Right renal pelvis (tissue), 4 donors: ENCODE measurements around the gene SLAIN2. TPM values are rescaled to one million over a fixed set of nuclear protein-coding genes. Genes with fewer than 3 reads are reported as not detected.

Experiments
- DNase-seq, 4 donors: peaks; one replicate each; pipeline ENCODE4 v3.0.0-alpha.2; 2013; ENCODE audit warnings: low read depth in 4 of 4, low spot score in 3 of 4, missing footprints in 1 of 4
- polyA plus RNA-seq, 4 donors: library from polyadenylated mRNA; unstranded; fragments of 120-200 nt; gene quantifications; one replicate each; pipeline ENCODE4 v1.2.1, GENCODE V29; 2013; ENCODE audit not compliant: insufficient read length in 4 of 4

SLAIN2 gene
- polyA plus RNA-seq, 4 donors: 57.4 to 74.9 (median 72.8) TPM

DNA sequence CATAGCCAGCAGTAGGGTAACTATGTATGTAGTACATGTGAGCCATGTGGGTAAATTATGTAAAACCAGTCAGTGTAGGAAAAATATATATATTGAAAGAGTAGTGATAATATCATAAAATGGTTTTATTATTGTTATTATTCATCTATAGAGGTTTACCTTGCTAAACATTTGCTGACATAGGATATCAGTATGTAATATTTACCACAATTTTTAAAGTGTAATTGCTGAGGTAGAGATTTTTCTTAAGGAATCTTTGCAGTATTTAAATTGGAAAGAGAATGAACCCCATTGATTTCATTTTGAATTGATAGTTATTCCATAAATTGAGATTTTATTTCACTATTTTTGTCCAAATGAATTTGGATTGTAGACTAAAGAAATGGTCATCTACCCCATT, 27.1 kb downstream of the SLAIN2 start:
- no peak for DNase-seq

DNA sequence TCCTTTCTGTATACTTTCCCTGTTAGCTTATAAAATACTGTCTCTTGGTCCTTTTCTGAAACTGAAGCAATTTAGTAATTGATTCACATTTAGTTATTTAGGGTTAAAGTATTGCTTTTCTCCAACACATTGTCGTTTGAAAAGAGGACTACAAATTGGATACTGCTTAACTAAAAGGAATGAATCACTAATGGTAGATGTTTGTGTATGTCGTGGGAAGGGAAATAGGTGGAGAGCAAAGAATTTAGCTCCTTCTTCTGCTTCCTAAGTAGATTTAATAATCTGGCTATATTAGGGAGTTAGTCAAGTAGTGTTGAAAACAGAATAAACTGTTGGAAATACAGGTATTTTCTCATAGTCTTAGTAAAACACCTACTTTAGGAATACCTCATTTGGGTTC, 27.9 kb downstream of the SLAIN2 start:
- DNase-seq: no peak

DNA sequence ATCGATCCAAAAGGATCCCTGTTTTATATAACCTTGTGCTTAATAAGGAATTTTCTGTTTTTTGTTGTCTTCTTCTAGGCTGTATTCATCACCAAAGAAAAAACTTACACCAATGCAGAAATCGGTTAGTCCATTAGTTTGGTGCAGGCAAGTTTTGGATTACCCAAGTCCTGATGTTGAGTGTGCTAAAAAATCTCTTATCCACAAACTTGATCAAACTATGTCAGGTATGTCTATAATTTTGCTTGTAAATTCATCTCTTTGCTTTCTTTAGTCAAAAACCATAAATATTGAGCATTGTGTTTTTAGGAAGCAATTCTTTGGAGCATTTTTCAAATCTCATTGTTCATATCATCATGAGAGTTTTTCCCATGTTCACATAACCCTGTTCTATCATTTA, 28.4 kb downstream of the SLAIN2 start:
- DNase-seq: no peak

DNA sequence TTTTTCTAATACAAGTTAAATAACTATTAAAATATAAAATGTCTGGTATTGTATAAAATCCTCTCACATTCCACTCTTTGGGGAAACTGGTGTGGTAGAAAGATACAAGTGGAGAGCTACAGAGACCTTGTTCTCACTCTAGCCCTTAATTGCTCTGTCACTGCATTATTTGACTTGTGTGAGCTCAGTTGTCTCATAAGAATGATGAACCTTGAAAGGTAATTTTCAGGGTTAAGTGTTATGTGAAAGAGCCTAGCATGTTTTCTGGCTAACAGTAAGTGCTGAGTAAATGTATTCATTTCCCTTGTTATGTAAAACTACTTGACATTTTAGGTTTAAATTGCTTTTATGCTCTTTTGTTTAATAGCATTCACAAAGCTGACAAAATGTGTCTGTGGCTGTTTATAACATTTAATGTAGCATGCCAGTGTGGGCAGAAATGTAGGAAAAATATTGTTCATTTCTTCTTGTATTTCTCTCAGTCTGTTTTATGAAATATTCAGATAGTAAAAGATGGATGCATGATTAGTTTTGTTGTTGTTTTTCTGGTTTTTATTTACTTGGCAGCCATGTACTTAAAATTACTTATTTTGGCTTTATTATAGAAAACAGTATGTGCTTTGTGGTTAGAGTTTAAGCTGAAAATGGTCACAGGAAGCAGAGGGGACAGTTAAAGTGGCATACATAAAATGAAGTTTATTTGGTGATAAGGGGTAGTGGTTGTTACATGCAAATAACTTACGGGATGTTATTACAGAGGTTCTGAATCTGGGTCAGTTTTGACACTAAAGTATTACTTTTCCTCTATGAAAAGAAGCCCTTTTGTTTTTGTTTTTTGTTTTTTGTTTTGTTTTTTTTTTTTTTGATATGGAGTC, 29.2 kb downstream of the SLAIN2 start:
- DNase-seq: no peak

DNA sequence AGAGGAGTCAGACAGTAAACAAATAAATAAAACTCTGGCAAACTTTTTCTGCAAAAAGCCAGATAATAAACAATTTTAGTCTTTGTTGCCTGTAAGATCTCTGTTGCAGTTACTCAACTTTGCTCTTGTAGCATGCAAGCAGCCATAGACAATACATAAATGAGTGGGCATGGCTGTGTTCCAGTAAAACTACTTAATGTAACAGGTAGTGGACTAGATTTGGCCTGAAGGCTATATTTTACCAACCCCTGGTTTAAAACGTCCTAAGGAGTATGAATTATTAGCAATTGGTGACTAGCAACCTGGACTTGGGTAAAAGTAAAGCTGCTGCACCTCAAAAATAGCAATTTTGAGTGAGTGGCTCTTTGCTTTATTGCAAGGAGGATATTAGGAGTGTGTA, 30.9 kb downstream of the SLAIN2 start:
- DNase-seq: no peak

DNA sequence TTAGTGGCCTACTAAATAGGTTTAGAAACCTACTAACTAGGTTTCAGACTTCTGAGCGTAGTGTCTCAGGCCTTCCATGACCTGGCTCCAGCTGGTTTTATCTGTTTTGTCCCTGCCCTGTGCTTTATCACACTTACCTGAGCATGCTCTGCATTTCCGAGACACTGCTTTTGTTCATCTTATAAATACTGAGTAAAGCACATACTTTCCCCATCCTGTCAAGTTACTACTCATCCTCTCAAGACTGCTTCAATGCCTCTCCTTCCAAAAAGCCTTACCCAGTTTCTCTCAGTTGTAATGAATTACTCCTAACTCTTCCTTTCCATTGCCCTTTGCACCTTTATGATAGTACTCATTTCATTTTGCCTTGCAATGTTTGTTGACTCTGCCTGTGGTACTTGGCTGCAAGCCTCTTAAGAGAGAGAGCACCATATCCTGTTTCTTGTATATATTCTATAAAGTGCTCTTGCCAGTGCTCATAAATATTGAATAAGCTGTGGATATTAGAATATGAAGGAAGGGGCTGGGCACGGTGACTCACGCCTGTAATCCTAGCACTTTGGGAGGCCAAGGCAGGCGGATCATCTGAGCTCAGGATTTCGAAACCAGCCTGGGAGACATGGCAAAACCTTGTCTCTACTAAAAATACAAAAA, 34.4 kb downstream of the SLAIN2 start:
- no peak for DNase-seq

DNA sequence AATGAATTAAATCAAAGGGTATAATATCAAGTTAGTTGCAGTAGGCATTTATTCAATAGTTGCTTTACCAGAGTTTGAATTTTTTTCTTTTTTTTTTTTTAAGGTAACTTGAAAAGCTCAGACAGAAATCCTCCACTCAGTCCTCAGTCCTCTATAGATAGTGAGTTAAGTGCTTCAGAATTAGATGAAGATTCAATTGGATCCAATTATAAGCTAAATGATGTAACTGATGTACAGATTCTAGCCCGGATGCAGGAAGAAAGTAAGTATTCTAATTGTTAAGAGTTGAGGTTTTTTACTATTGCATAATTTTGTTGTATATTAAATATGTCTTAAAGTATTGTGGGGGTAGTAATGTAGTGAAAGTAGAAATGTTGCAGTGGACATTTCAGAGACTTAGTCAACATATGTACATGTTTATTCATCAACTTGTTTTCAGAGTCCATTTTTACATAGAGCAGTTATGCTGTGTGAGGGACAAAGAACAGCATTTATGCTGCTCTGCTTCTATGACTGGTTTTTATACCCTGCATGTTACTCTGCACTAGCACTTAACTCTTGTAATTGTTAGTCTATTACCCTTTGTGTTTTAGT, 38.4 kb downstream of the SLAIN2 start:
- DNase-seq: no peak

DNA sequence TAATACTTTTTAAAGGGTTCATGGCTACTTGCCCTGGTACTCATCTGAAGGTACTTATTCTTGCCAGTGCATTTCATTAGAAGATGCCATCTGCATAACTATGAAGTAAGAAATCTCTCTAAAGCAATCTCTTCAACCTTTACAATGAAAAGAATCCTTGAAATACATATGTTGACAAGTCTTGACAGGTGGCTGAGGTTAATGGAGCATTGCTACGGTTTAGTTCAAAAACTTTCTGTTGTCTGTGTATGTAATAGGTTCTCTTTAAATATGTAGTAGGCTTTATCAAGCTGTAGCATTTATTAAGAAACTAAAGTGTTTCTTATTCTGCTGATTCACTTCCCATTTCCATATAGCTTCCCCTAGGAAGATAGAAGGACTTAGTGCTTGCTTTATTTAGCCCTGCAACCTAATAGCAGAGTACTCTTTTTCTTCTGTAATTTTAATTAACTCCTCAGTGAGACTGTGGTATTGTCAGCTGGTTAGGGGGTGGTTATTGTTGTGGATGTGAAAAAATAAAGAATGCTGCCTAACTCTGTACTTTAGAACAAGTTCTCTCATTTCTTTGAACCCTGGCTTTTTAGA, 39.3 kb downstream of the SLAIN2 start:
- no peak for DNase-seq

DNA sequence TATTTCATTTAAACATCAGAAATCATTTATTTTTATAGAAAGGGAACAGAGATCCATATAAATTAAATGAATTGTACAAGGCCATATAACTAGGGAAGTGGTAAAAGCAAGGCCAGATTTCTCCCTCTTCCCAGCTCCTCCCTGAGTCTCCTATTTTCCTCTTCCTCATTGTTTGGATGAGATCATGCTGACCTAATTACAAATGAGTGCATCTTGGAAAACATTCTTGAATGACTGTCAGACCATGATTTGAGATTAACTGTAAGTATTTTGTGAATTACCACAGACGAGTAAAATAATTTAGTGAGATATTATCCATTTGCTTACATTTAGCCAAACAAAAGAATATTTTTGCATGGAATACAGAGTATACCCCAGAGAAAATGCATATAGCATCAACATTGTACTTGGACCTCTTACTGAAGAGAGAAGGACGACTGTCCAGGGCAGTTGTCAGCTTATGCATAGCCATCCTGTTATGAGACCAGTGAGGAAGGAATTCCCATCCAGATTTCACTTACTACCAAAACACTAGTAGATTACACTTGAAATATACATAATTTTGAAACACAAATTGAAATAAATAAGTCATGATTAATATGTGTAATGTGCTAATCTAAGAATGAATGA, 47.3 kb downstream of the SLAIN2 start:
- no peak for DNase-seq

DNA sequence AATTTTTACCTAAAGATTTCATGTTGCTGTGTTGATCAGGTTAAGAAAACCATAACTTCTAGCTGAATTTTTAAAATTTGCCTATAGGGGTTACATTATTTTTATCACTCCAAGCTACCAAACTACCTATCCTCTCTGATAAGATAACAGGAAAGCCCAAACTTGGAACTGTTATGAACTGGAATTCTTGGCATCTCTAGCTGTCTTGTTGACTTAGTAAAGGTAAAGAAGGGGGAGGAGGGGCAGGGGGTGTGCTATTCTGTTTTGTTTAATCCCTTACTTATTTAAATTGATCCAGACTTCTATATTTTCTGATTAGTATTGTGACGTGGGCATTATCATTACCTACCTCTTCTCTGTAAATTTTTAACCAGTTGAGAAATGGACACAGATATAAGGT, 54.7 kb downstream of the SLAIN2 start:
- no peak for DNase-seq

DNA sequence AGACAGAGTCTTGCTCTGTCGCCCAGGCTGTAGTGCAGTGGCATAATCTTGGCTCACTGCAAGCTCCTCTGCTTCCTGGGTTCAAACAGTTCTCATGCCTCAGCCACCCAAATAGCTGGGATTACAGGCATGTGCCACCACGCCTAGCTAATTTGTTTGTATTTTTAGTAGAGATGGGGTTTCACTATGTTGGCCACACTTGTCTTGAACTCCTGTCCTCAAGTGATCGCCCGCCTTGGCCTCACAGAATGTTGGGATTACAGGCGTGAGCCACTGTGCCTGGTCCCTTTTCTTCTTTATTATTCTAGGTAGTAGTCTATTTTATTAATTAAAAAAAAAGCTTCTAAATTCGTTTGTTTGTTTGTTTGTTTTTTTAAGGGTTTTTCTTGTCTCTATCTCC, 59.1 kb downstream of the SLAIN2 start:
- DNase-seq: no peak

DNA sequence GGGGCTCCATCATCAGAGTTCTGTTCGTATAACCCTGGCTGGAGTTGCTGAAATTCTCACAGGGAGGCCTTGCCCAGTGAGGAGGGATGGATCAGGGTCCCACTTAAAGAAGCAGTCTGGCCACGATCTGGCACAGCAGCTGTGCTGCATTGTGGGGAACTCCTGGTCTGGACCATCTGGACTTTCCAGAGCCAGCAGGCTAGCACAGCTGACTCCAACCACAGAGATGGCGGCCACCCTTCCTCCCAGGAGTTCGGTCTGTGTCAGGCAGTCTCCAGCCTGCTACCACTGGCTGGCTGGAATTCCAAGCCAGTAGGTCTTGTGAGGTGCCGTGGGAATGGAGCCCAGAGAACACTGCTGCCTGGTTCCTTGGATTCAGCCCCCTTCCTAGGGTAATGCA, 62.0 kb downstream of the SLAIN2 start:
- DNase-seq: no peak

DNA sequence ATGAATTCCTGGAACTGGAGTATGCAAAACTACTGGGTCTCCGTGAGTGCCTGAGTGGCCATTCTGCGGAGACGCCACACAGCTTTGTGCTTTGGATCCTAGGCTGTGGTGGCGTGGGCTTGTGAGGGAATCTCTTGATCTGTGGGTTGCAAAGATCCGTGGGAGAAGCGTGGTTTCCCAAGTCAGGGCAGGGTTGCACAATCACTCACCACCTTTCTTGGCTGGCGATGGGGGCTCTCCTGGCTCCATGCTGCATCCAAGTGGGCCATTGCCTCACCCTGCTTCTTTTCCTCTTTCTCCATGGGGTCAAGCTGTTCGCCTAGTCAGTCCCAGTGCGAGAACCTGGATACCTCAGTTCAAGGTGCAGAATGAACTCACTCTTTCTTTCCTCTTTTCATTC, 62.5 kb downstream of the SLAIN2 start:
- DNase-seq: no peak

DNA sequence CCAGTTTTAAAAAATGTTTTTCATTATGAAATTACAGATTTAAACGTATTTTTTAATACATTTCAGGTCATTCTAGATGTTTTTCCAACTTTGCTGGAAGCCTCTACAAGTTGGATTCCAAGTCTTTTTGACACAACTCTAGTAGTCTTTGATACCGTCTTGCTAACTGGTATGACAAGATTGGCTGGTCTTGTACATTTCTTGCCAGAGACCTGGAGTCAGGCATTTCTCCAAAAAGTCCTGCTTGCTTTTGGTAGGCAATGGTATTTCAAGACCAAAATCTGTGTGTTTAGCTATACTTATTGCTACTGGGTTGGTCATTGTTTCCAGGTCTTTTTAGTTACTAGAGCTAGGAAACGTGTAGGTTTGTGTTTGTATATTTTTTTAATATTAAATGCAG, 64.6 kb downstream of the SLAIN2 start:
- DNase-seq: no peak

DNA sequence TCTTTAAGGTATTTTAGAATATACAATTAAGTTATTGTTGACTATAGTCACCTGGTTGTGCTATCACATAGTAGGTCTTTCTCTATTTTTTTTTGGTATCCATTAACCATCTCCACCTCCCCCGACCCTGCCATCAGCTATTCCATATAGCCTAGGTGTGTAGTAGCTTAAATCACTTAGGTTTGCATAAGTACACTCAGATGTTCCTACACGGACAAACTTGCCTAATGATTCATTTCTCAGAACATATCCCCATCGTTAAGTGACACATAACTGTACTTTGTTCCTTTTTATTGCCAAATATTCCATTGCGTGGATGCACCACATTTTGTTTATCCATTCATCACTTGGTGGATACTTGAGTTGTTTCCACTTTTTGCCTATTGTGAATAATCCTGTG, 67.9 kb downstream of the SLAIN2 start:
- DNase-seq: no peak

DNA sequence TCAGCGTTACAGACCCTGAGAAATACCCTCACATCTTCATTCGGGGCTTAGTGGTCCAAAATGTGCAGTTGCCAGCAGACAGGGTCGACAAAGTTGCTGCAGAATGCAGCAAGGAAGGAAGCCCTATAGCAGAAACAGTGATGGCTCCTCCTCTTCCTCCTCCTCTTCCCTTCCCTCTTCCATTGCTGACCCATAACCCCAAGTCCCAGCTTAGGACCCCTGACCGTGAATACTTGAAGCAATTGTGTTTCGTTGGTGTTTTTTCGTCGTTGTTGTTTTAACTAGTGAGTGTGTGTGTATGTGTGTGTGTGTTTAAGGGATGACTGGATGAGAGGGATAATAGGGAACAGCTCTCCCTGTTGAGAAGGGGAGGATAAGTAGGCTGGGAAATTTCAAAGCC, 69.5 kb downstream of the SLAIN2 start:
- no peak for DNase-seq

DNA sequence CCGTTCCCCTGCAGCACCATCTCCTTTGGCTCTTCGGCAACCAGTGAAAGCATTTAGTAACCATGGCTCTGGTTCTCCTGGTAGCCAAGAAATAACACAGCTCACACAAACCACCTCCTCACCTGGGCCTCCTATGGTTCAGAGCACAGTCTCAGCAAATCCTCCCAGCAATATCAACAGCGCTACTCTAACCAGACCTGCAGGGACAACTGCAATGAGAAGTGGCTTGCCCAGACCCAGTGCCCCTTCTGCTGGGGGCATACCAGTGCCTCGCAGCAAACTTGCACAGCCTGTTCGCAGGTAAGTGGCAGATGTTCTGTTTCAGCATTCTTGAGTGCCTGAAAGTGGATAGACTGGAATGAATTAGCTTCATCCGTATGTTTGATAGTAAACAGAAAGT, 78.8 kb downstream of the SLAIN2 start:
- no peak for DNase-seq

DNA sequence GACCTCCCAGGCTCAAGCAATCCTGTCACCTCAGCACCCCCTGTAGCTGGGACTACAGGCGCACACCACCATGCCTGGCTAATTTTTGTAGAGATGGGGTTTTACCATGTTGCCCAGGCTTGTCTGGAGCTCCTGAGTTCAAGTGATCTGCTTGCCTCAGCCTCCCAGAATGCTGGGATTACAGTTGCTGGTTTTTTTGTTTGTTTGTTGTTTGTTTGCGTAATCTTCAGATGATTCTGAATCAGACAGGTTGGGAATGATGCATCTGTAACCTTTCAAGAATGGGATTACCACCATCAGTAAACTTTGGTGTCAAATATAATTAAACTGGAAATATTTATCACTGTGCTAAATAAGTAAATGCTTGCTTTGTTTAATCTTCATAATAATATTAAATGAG, 79.8 kb downstream of the SLAIN2 start:
- no peak for DNase-seq

DNA sequence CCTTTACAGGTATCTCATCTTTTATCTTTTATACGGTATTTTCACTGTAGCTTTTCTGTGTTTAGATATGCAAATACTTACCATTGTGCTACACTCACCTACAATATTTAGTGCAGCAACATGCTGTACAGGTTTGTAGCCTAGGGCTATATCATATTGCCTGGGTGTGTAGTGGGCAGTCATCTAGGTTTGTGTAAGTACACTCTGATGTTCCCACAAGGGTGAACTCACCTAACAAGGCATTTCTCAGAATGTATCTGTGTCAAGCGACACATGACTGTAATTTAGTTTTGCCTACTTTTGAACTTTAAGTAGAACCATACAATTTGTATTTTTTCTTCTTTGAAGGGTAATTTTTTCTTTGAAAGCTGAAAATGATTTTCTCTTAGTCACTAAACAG, 87.6 kb downstream of the SLAIN2 start:
- no peak for DNase-seq

DNA sequence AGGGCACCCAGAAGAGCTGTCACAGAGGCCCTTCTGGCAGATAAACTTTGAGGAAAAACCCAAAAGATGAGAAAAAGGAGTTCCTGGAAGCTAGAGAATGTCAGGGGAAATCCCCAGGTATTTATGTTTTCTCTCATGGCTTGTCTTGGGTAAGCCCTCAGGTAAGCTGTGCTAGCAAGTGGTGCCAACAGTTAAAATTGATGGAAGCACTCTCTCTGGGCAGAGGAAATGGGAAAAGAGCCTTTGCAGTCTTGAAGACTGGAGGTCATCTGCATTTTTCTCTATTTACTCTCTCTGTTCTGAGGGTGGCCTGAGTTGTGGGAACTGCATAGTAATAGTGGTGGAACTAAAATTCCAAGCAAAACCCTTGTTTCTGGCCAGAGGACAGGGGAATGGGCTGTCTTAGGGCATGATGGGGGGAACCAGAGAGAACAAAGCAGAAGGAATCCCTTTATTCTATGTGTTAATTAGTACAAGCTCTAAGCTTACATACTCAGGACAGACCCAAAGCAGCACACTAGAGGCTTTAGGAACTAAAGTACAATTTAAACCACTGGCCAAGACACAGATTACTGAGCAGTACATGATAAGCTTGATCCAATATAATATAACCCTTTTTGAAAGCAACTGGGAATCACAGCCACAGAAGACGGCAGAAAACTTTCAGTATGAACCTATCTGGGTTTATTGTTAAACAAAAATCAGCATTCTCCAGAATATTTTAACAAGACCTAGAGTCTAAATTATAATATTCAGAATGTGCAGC, 88.6 kb downstream of the SLAIN2 start:
- DNase-seq: no peak
